ENCODE results near the gene EFCAB8.

The EFCAB8 gene

GRCh38 chr20:32968478-32969241 is 109.9 kb downstream of the EFCAB8 start:
- ATAC-seq: no peak
- TF ChIP-seq ARNTL (CRISPR knock-in tag; IDR thresholded peaks at IDR 0.05; ENCODE audit: borderline replicate concordance, low read depth) (no peak), CREB5 (CRISPR knock-in tag; IDR thresholded peaks at IDR 0.05; ENCODE audit: low read depth) (no peak), ZFP3 (CRISPR knock-in tag; IDR thresholded peaks at IDR 0.05) (no peak), GLIS3 (CRISPR knock-in tag; IDR thresholded peaks at IDR 0.05) (no peak), TCF4 (CRISPR knock-in tag; IDR thresholded peaks at IDR 0.05; ENCODE audit: borderline replicate concordance) (no peak), PPARA (CRISPR knock-in tag; IDR thresholded peaks at IDR 0.05; ENCODE audit: borderline replicate concordance) (no peak), RARB (CRISPR knock-in tag; IDR thresholded peaks at IDR 0.05) (no peak), BACH2 (CRISPR knock-in tag; IDR thresholded peaks at IDR 0.05; ENCODE audit: borderline replicate concordance) (no peak), TSHZ2 (CRISPR knock-in tag; IDR thresholded peaks at IDR 0.05) (no peak), ZFP30 (CRISPR knock-in tag; IDR thresholded peaks at IDR 0.05) (no peak), TOX (CRISPR knock-in tag; IDR thresholded peaks at IDR 0.05; ENCODE audit: borderline replicate concordance) (no peak)

- TF ChIP-seq TCF4 (CRISPR knock-in tag; IDR thresholded peaks at IDR 0.05; ENCODE audit: borderline replicate concordance): no peak
- no peak for TF ChIP-seq POU6F1 (CRISPR knock-in tag; IDR thresholded peaks at IDR 0.05; ENCODE audit: borderline replicate concordance, low read depth)
- no peak for TF ChIP-seq ZC3H10 (CRISPR knock-in tag; IDR thresholded peaks at IDR 0.05)
- TF ChIP-seq CSDC2 (CRISPR knock-in tag; IDR thresholded peaks at IDR 0.05): no peak
- no peak for ATAC-seq
Observed at GRCh38 chr20:32969356-32970114, 110.8 kb downstream of the EFCAB8 start.

- no peak for ATAC-seq
- TF ChIP-seq CSRNP3 (CRISPR knock-in tag; IDR thresholded peaks at IDR 0.05): no peak
- TF ChIP-seq TOX (CRISPR knock-in tag; IDR thresholded peaks at IDR 0.05; ENCODE audit: borderline replicate concordance): no peak
- TF ChIP-seq TSHZ2 (CRISPR knock-in tag; IDR thresholded peaks at IDR 0.05): no peak
- TF ChIP-seq ZNF8 (CRISPR knock-in tag; IDR thresholded peaks at IDR 0.05): no peak
- TF ChIP-seq PPARA (CRISPR knock-in tag; IDR thresholded peaks at IDR 0.05; ENCODE audit: borderline replicate concordance): no peak
- TF ChIP-seq BACH2 (CRISPR knock-in tag; IDR thresholded peaks at IDR 0.05; ENCODE audit: borderline replicate concordance): no peak
- TF ChIP-seq POU6F1 (CRISPR knock-in tag; IDR thresholded peaks at IDR 0.05; ENCODE audit: borderline replicate concordance, low read depth): no peak
- no peak for TF ChIP-seq ARNTL (CRISPR knock-in tag; IDR thresholded peaks at IDR 0.05; ENCODE audit: borderline replicate concordance, low read depth)
- TF ChIP-seq TCF4 (CRISPR knock-in tag; IDR thresholded peaks at IDR 0.05; ENCODE audit: borderline replicate concordance): no peak
- TF ChIP-seq GLIS3 (CRISPR knock-in tag; IDR thresholded peaks at IDR 0.05): no peak
- TF ChIP-seq SNAI2 (CRISPR knock-in tag; IDR thresholded peaks at IDR 0.05): no peak
- no peak for TF ChIP-seq ESRRG (CRISPR knock-in tag; IDR thresholded peaks at IDR 0.05)
- no peak for TF ChIP-seq ZFP3 (CRISPR knock-in tag; IDR thresholded peaks at IDR 0.05)
- no peak for TF ChIP-seq OSR1 (CRISPR knock-in tag; IDR thresholded peaks at IDR 0.05)
- no peak for TF ChIP-seq RARB (CRISPR knock-in tag; IDR thresholded peaks at IDR 0.05)
- no peak for TF ChIP-seq CSDC2 (CRISPR knock-in tag; IDR thresholded peaks at IDR 0.05)
Observed at GRCh38 chr20:32970115-32970972, 111.6 kb downstream of the EFCAB8 start.

Measured in SK-N-SH treated with all-trans-retinoic acid at 6 μM for 48 hours (cell line).